A549 treated with AZD9567 at 1 μM for 4 hours (cell line): ENCODE results near the gene FSTL3. TPM values are rescaled to one million over a fixed set of nuclear protein-coding genes. Genes with fewer than 3 reads are reported as not detected.

ENCODE experiments used
- total RNA-seq: library from RNA; stranded (reverse); fragments of 200-300 nt; extraction: Qiagen RNA extraction; gene quantifications from 5 replicates; pipeline ENCODE4 v1.2.3, GENCODE V29; 2022; ENCODE audit not compliant: insufficient read depth

Gene FSTL3
- 198 to 279 TPM (median 261 TPM) in 5 replicates for total RNA-seq

DNA sequence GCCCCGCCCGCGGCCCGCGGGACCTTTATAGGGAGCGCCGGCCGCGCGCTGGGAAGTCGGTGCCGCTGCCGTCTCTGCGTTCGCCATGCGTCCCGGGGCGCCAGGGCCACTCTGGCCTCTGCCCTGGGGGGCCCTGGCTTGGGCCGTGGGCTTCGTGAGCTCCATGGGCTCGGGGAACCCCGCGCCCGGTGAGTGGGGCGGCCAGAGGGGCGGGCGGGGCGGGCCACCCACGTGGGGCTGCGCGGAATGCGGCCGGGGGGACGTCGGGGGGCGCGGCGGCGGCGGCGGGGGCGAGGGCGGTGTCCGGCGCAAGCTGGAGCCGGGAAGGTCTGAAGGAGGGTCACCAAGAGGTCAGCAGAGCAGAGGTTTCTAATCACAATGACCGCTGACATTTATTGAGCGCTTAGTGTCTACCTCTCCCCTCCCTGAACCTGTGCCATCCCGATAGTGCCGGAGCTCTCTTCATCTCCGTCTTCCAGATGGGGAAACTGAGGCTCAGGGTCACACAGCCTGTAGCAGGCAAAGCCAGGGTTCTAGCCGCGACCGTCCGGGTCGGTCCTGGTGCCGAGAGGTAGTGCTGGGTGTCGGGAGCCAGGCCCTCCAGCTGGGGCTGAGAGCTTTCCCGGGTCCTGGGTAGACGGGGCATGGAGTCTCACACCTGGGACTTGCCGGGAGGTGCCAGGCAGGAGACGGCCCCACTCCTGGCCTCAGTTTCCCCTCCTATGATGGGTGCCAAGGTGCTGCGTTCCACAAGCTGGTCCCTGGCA lies at the start of gene FSTL3:
FSTL3 (plus strand) TSS at position 54 of the 767 bp plus-strand sequence; CDS start at position 86, 32 bp downstream.

DNA sequence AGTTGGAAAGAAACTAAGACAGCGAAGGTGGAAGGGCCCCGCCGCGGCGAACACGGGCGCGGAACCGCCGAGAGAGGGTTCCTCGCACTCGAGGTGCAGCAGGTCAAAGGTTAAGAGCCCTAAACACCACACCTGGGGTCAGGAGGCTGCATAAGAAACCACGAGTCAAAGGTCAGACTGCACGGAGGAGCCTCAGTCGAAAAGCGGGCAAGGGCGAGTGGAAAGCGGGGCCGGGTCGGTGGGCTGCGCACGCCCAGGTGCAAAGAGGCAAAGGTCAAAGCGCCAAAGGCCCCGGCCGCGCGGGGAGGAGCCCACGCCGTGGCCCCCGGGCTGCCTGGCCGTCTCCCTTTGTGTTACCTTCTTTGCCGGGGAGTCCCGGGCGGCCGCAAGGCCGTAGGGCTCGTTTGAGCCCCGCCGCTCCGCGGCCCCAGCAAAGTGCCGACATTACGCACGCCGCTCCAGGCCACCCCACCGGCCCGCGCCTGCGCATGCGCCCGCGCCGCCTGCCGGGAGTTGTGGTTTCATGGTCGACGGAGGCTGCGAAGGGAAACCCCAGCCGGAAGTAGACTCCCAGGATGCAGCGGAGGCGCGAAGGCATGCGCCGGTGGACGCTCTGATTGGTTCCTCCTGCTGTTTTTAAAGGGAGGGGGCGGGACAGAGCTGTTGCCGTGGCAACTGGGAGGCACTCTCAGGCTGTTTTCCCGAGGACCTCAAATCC lies 43.0 kb upstream of the FSTL3 start, which contains the start of gene POLRMT:
POLRMT (minus strand) TSS at position 470 of the 718 bp plus-strand sequence; CDS start at position 445, 25 bp downstream.

DNA sequence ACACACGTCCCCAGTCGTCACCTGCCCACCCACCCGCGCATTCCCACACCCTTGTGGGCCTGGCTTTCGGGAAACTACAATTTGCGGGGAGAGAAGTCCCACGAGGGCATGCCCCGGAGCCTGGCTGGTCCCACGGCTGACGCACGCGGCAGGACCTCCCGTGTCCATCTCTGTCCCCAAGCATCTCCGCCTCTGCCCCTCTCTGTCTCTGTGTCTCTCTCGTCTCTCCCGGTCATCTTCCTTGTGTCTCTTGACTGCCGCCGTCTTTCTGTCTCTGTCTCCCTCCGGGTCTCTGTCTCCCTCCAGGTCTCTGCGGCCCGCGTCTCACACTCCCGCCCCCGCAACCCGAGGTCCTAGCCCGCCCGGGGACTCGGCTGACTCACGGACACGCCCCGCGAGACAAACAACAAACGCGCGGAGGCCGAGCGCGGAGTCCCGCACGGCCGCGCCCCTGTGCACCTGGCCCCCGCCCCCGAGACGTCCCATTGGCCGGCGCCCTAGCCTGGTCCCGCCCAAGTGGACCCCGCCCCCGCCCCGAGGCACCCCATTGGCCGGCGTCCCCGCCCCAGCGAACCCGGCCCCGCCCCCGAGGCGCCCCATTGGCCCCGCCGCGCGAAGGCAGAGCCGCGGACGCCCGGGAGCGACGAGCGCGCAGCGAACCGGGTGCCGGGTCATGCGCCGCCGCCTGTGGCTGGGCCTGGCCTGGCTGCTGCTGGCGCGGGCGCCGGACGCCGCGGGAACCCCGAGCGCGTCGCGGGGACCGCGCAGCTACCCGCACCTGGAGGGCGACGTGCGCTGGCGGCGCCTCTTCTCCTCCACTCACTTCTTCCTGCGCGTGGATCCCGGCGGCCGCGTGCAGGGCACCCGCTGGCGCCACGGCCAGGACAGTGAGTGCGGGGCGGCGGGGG lies 36.7 kb upstream of the FSTL3 start, which contains the start of gene FGF22:
FGF22 (plus strand) TSS at position 627 of the 908 bp plus-strand sequence; CDS start at position 674, 47 bp downstream.

DNA sequence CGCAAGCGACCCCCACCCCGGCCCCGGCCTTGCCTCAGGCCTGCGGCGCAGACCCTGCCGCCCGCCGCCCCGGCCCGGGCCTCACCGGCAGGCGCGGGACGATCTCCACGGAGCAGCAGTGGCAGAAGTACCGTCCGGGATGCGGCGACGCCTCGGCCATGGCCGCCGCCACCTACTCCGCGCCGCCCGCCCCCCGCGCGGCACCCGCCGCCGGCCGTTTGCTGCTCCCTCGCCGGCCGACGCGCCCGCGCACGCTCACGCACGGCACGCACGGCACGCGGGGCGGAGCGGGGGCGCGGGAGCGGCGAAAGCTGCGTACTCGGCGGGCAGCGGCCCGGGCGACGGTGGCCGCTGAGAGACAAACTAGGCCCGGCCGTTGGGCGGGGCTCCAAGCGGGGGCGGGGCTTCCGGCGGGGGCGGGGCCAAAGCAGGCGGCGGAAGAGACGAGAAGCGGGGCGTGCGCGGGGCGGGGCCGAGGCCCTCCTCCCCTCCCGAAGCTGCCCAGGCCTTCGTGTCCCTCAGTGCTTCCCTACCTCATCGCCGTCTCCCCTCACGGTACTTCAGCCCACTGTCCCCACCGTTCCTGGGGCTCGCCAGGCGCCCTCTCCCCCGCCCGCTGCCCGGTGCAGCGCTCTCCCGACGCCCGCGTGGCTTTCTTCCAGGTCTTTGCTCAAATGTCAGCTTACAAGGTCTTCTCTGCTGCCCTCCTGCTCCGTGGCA lies 13.1 kb upstream of the FSTL3 start, which contains the start of gene RNF126:
RNF126 (minus strand) TSS at position 253 of the 720 bp plus-strand sequence; CDS start at position 160, 93 bp downstream.

DNA sequence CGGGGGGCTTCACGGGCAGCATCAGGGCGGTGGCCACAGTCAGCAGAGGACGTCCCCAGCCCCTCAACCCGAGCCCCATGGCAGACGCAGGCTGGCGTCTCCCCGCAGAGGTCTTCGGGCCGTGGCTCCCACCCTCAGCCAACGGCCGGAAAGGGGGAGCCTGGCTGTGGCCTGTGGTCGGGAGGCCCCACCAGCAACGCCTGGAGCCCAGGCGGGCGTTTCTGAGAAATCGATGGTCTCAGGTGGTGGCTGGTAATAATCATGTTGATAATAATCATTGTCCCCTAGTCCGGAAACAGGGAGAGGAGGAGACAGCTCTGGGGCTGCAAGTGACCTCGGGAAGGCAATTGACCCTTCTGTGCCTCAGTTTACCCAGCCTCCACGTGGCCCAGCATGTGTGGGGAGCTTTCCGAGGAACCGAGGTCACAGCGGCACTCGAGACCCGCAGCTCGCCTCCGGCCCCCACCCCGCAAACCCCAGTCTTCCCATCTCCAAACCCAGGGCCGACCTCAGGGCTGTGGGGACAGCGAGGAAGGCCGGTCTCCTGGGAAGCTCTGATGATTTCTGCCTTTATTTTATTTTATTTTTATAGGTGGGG lies 19.3 kb downstream of the FSTL3 start, which contains the start of gene PRSS57:
PRSS57 (minus strand) TSS at position 101 of the 598 bp plus-strand sequence; CDS start at position 79, 22 bp downstream.

DNA sequence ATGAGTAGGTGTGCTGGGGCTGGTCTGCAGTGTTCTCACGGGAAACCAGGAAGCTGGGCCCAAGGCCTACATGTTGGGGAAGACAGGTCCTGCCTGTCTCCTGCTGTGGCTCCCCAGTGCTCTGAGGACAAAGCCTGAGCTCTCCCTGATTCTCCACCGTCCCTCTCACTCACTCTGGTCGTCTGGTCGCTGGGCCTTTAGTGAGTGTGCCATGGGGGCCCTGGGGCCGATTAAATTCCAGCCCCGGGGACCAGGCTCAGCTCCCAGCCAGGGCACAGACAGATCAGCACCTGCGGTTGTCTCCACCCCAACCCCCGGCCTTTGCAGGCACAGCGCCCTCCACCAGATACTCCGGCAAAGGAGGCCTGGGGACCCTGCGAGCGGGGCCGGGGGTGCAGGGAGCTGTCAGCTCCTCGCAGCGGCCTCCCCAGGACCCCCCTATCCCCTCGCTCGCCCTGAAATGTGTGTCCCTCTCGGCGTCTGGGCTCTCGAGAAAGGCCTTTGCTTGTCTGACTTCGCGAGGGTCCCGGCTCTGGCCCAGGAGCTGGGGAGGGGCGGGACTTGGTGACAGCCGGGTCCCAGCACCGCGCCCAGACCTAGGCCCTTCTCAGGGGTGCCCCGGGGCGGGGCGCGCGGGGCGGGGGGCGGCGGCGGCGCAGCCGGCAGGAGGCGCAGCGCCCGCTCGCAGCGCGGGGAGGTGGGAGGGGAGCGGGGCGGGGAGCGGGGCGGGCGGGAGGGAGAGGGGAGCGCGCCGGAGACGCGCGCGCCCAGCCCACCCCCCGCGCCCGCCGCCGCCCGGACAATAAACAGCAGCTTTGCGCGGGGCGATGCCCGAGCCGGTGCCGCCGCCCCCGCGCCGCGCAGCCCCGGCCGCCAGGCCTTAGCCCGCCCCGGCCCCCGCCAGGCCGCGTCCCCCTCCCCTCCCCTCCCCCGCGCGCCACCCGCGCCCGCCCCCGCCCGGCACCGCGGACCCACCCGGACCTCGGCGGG lies 32.3 kb downstream of the FSTL3 start, which contains the start of gene PALM:
PALM (plus strand) TSS at position 782 of the 990 bp plus-strand sequence. CDS start 212 bp downstream, outside the sequence.

Other genes with a start within 250 kb of the FSTL3 start
- gene SHC2, start 215.4 kb upstream of the FSTL3 start, total RNA-seq: 0.75 to 1.4 TPM (median 0.95 TPM) in 4 of 5 replicates, not detected in the other
- 0.16 to 0.29 TPM (median 0.24 TPM) in 4 of 5 replicates, not detected in the other for gene MADCAM1, start 179.9 kb upstream of the FSTL3 start, total RNA-seq
- 14.2 to 17.3 TPM (median 16.0 TPM) in 5 replicates for gene TPGS1, start 168.9 kb upstream of the FSTL3 start, total RNA-seq
- gene CDC34, start 144.6 kb upstream of the FSTL3 start, total RNA-seq: 71.1 to 97.1 TPM (median 96.7 TPM) in 5 replicates
- gene GZMM, start 132.3 kb upstream of the FSTL3 start, total RNA-seq: 0.26 to 0.62 TPM (median 0.32 TPM) in 4 of 5 replicates, not detected in the other
- 672 to 739 TPM (median 723 TPM) in 5 replicates for gene BSG, start 103.8 kb upstream of the FSTL3 start, total RNA-seq
- gene HCN2, start 86.5 kb upstream of the FSTL3 start, total RNA-seq: 26.8 to 36.7 TPM (median 34.9 TPM) in 5 replicates
- gene POLRMT, start 42.9 kb upstream of the FSTL3 start, total RNA-seq: 79.2 to 97.4 TPM (median 83.6 TPM) in 5 replicates
- 0.58 to 0.97 TPM (median 0.78 TPM) in 4 of 5 replicates, not detected in the other for gene FGF22, start 36.5 kb upstream of the FSTL3 start, total RNA-seq
- 63.5 to 73.3 TPM (median 72.5 TPM) in 5 replicates for gene RNF126, start 13.2 kb upstream of the FSTL3 start, total RNA-seq
- 0.10 to 0.32 TPM (median 0.13 TPM) in 3 of 5 replicates, not detected in the others for gene PRSS57, start 19.1 kb downstream of the FSTL3 start, total RNA-seq
- 6.7 to 14.2 TPM (median 12.8 TPM) in 5 replicates for gene PALM, start 32.5 kb downstream of the FSTL3 start, total RNA-seq
- 63.4 to 77.5 TPM (median 76.5 TPM) in 5 replicates for gene MISP, start 74.7 kb downstream of the FSTL3 start, total RNA-seq
- 220 to 256 TPM (median 229 TPM) in 5 replicates for gene PTBP1, start 121.1 kb downstream of the FSTL3 start, total RNA-seq
- 2.9 to 4.8 TPM (median 4.2 TPM) in 5 replicates for gene PLPPR3, start 145.6 kb downstream of the FSTL3 start, total RNA-seq
- 0.22 to 0.41 TPM (median 0.27 TPM) in 4 of 5 replicates, not detected in the other for gene AZU1, start 151.4 kb downstream of the FSTL3 start, total RNA-seq
- gene PRTN3, start 164.6 kb downstream of the FSTL3 start, total RNA-seq: 0.20 to 0.55 TPM (median 0.32 TPM) in 4 of 5 replicates, not detected in the other
- gene ELANE, start 175.9 kb downstream of the FSTL3 start, total RNA-seq: 0.09 to 0.18 TPM (median 0.12 TPM) in 4 of 5 replicates, not detected in the other
- gene CFD, start 183.3 kb downstream of the FSTL3 start, total RNA-seq: 19.2 to 25.8 TPM (median 23.5 TPM) in 5 replicates
- gene MED16, start 216.8 kb downstream of the FSTL3 start, total RNA-seq: 16.3 to 22.4 TPM (median 19.0 TPM) in 5 replicates
- not detected in 5 replicates for gene RNU6-9, start 217.1 kb downstream of the FSTL3 start, total RNA-seq
- gene R3HDM4, start 236.8 kb downstream of the FSTL3 start, total RNA-seq: 20.0 to 43.9 TPM (median 40.6 TPM) in 5 replicates
- gene KISS1R, start 240.9 kb downstream of the FSTL3 start, total RNA-seq: 0.28 to 0.65 TPM (median 0.43 TPM) in 4 of 5 replicates, not detected in the other
- 3.2 to 5.1 TPM (median 3.9 TPM) in 5 replicates for gene ARID3A, start 249.6 kb downstream of the FSTL3 start, total RNA-seq